KMS-11 (cell line): Measurements from ENCODE around the gene SERPINA9.

Source experiments
- H2AFZ ChIP-seq: fragments of 200-600 bp; sonication (generic); 2 replicates; pipeline ENCODE4 v1.6.1; 2016; ENCODE audit warnings: antibody characterized with exemption, mixed run types, low read depth
- H3K27ac ChIP-seq: fragments of 200-600 bp; sonication (generic); 2 replicates; pipeline ENCODE4 v1.6.1; 2016; ENCODE audit warnings: mild to moderate bottlenecking, mixed run types
- H3K27me3 ChIP-seq: fragments of 200-600 bp; sonication (generic); 2 replicates; pipeline ENCODE4 v1.6.1; 2017; ENCODE audit warnings: mild to moderate bottlenecking, low read depth, mixed run types, moderate library complexity; ENCODE audit not compliant: insufficient read depth
- H3K36me3 ChIP-seq: fragments of 200-600 bp; sonication (generic); 2 replicates; pipeline ENCODE4 v1.6.1; 2017; ENCODE audit warnings: mild to moderate bottlenecking, mixed run types; ENCODE audit not compliant: insufficient read depth
- H3K4me1 ChIP-seq: fragments of 200-600 bp; sonication (generic); 2 replicates; pipeline ENCODE4 v1.6.1; 2016; ENCODE audit warnings: mild to moderate bottlenecking, low read depth, mixed run types; ENCODE audit not compliant: poor library complexity, severe bottlenecking
- H3K4me2 ChIP-seq: fragments of 200-600 bp; sonication (generic); 2 replicates; pipeline ENCODE4 v1.7.0; 2016; ENCODE audit warnings: mild to moderate bottlenecking, mixed run types
- H3K4me3 ChIP-seq: fragments of 200-600 bp; sonication (generic); IDR thresholded peaks from 2 replicates; pipeline ENCODE4 v1.6.1; 2017; ENCODE audit warnings: low read depth, low read length, mixed read lengths; ENCODE audit not compliant: insufficient read depth
- H3K79me2 ChIP-seq: fragments of 200-600 bp; sonication (generic); 2 replicates; pipeline ENCODE4 v1.6.1; 2016; ENCODE audit warnings: low read depth, mixed run types; ENCODE audit not compliant: insufficient read depth
- H3K9ac ChIP-seq: fragments of 200-600 bp; sonication (generic); 2 replicates; pipeline ENCODE4 v1.6.1; 2016; ENCODE audit warnings: mild to moderate bottlenecking, mixed run types
- H4K20me1 ChIP-seq: fragments of 200-600 bp; sonication (generic); 2 replicates; pipeline ENCODE4 v1.6.1; 2016; ENCODE audit warnings: mild to moderate bottlenecking, mixed run types; ENCODE audit not compliant: insufficient read depth
- CTCF ChIP-seq: fragments of 200-600 bp; sonication (generic); conservative IDR thresholded peaks from 2 replicates; pipeline ENCODE4 v1.6.1; 2017; ENCODE audit warnings: low read depth, mild to moderate bottlenecking, antibody characterized with exemption, low read length, moderate library complexity, mixed read lengths

Gene SERPINA9

GRCh38 chr14:94470311-94470710 is 5.7 kb downstream of the SERPINA9 start:
- no peaks in the 10 kb centered on the region for H3K27me3 ChIP-seq
- no peaks in the 10 kb centered on the region for H4K20me1 ChIP-seq
- H2AFZ ChIP-seq: no peak overlapping the region
- no peak for TF ChIP-seq CTCF
- H3K4me1 ChIP-seq: no peaks in the 10 kb centered on the region
- H3K79me2 ChIP-seq: no peaks in the 10 kb centered on the region
- no peak overlapping the region for H3K4me3 ChIP-seq
- H3K9ac ChIP-seq: no peak overlapping the region
- no peak overlapping the region for H3K4me2 ChIP-seq
- no peak overlapping the region for H3K27ac ChIP-seq
- H3K36me3 ChIP-seq: no peaks in the 10 kb centered on the region

GRCh38 chr14:94469261-94469660 is 6.7 kb downstream of the SERPINA9 start:
- H3K79me2 ChIP-seq: no peaks in the 10 kb centered on the region
- H3K4me2 ChIP-seq: no peak overlapping the region
- H3K27ac ChIP-seq: no peak overlapping the region
- TF ChIP-seq CTCF: no peak
- no peaks in the 10 kb centered on the region for H3K27me3 ChIP-seq
- no peaks in the 10 kb centered on the region for H3K36me3 ChIP-seq
- no peaks in the 10 kb centered on the region for H3K4me1 ChIP-seq
- H3K4me3 ChIP-seq: no peak overlapping the region
- no peak overlapping the region for H2AFZ ChIP-seq
- H4K20me1 ChIP-seq: no peaks in the 10 kb centered on the region
- H3K9ac ChIP-seq: no peak overlapping the region

GRCh38 chr14:94467728-94468520 is 8.1 kb downstream of the SERPINA9 start:
- H3K27ac ChIP-seq: no peak overlapping the region
- no peaks in the 10 kb centered on the region for H4K20me1 ChIP-seq
- no peak overlapping the region for H2AFZ ChIP-seq
- H3K4me2 ChIP-seq: no peak overlapping the region
- no peaks in the 10 kb centered on the region for H3K27me3 ChIP-seq
- no peaks in the 10 kb centered on the region for H3K79me2 ChIP-seq
- no peak overlapping the region for H3K4me3 ChIP-seq
- no peaks in the 10 kb centered on the region for H3K4me1 ChIP-seq
- no peaks in the 10 kb centered on the region for H3K36me3 ChIP-seq
- no peak for TF ChIP-seq CTCF
- no peak overlapping the region for H3K9ac ChIP-seq

GRCh38 chr14:94466706-94467370 is 9.2 kb downstream of the SERPINA9 start:
- H3K79me2 ChIP-seq: no peaks in the 10 kb centered on the region
- H3K4me1 ChIP-seq: no peaks in the 10 kb centered on the region
- H3K4me2 ChIP-seq: no peak overlapping the region
- H4K20me1 ChIP-seq: no peaks in the 10 kb centered on the region
- TF ChIP-seq CTCF: no peak
- no peaks in the 10 kb centered on the region for H3K36me3 ChIP-seq
- no peak overlapping the region for H3K4me3 ChIP-seq
- no peak overlapping the region for H3K9ac ChIP-seq
- H3K27ac ChIP-seq: no peak overlapping the region
- H2AFZ ChIP-seq: no peak overlapping the region
- no peaks in the 10 kb centered on the region for H3K27me3 ChIP-seq
